WI38 (cell line): ENCODE measurements around the gene CCBE1.
"Not testable (repeated sequence)": the region's sequence is repeated elsewhere in the genome, so short reads cannot be mapped to it uniquely, and the experiment has no call there.

Experiments used
- H3K4me3 ChIP-seq: 2 replicates; pipeline ENCODE4 v1.5.1; 2011; ENCODE audit warnings: low read depth, mild to moderate bottlenecking, control low read depth, low read length
- CTCF ChIP-seq: IDR thresholded peaks from 2 replicates; pipeline ENCODE4 v1.5.1; 2012; ENCODE audit warnings: low read depth, mild to moderate bottlenecking, control low read depth, low read length

The CCBE1 gene

GRCh38 chr18:59672235-59672711 lies 24.9 kb downstream of the CCBE1 start:
- TF ChIP-seq CTCF = no peak

GRCh38 chr18:59671551-59671950 lies 25.7 kb downstream of the CCBE1 start:
- TF ChIP-seq CTCF = no peak
- H3K4me3 ChIP-seq = no peak overlapping the region

More at GRCh38 chr18:59672235-59672711, 24.9 kb downstream of the CCBE1 start:
- no peak overlapping the region for H3K4me3 ChIP-seq

- no peak for TF ChIP-seq CTCF
- no peak overlapping the region for H3K4me3 ChIP-seq
These were observed 27.2 kb downstream of the CCBE1 start for GRCh38 chr18:59669872-59670657.

- TF ChIP-seq CTCF = no peak
- no peak overlapping the region for H3K4me3 ChIP-seq
These were observed 29.7 kb downstream of the CCBE1 start for GRCh38 chr18:59667488-59667887.

DNA sequence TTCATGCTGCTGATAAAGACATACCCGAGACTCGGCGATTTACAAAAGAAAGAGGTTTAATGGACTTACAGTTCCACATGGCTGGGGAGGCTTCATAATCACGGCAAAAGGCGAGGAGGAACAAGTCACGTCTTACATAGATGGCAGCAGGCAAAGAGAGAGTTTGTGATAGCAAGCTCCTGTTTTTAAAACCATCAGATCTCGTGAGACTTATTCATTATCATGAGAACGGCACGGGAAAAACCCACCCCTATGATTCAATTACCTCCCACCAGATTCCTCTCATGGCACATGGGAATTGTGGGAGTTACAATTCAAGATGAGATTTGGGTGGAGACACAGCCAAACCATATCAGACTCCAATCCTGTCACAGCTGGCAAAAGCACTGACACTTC lies 31.2 kb downstream of the CCBE1 start:
- H3K4me3 ChIP-seq = not testable (repeated sequence)

DNA sequence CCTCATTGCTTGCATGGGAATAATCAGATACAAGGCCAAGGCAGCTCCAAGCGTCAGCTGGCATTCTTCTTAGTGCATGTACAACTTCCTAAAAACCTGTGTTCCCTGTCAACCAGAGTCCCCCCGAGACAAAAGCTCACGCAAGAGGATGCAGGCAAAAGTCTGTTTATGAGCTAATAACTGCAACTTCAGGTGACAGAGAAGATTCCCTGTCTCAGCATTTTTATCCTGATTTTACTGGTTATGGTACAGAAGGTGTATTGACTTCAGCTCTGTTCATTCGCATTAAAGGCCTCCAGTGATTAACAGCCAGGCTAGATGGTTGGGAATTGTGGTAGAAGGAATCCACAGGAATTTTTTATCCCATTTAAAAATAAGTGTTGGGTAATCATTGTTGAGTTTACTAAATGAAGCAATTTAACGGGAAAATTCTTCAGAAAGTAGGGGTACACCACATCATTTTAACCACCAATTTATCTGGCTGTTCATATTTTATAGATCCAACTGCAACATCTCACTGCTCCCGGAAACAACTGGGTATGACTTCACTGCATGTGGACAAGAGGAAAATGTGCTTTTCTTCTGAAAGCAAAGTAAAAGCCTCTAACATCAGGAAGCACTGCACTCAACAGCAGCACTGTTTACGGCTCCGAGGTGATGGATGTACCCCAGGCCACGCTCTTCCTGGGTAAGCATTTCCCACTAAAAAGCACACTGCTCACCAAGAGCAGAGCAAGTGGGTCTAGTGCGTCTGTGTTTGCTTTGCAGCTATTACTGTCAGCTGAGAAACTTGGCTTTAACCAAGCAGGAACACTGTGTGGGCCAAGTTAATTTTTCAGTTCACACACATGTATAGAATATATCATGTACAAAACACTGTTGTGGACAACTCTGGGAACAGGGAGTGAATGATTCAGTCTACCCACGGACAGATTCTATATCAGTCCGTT lies 31.9 kb downstream of the CCBE1 start:
- H3K4me3 ChIP-seq = no peak overlapping the region
- no peak for TF ChIP-seq CTCF

GRCh38 chr18:59664329-59664728 lies 32.9 kb downstream of the CCBE1 start:
- H3K4me3 ChIP-seq = no peak overlapping the region
- TF ChIP-seq CTCF = no peak
